HUES6 (cell line): ENCODE data around the gene SV2A.
"Not testable (repeated sequence)": the region's sequence is repeated elsewhere in the genome, so short reads cannot be mapped to it uniquely, and the experiment has no call there.

ENCODE experiments used
- H3K27ac ChIP-seq: 2 replicates; pipeline ENCODE4 v1.7.0; 2013; ENCODE audit warnings: low read depth, mild to moderate bottlenecking, low read length, inconsistent platforms
- H3K27me3 ChIP-seq: 2 replicates; pipeline ENCODE4 v1.6.1; 2013; ENCODE audit warnings: low read length; ENCODE audit not compliant: control insufficient read depth, insufficient read depth
- H3K36me3 ChIP-seq: 2 replicates; pipeline ENCODE4 v1.6.1; 2013; ENCODE audit warnings: low read length; ENCODE audit not compliant: control insufficient read depth, insufficient read depth
- H3K4me1 ChIP-seq: 2 replicates; pipeline ENCODE4 v1.6.1; 2013; ENCODE audit warnings: low read length; ENCODE audit not compliant: control insufficient read depth, insufficient read depth
- H3K4me3 ChIP-seq: 2 replicates; pipeline ENCODE4 v1.5.1; 2013; ENCODE audit warnings: low read depth, low read length
- H3K9ac ChIP-seq: one replicate; pipeline ENCODE4 v1.6.1; 2013; ENCODE audit warnings: mild to moderate bottlenecking, low read length
- H3K9me3 ChIP-seq: 2 replicates; pipeline ENCODE4 v1.6.1; 2013; ENCODE audit warnings: low read depth, low read length; ENCODE audit not compliant: control insufficient read depth, insufficient read depth

The SV2A gene

GRCh38 chr1:149861497-149862054, 56.1 kb downstream of the SV2A start:
- H3K4me1 ChIP-seq, H3K27ac ChIP-seq, H3K4me3 ChIP-seq, H3K27me3 ChIP-seq, H3K9me3 ChIP-seq, H3K9ac ChIP-seq, H3K36me3 ChIP-seq: not testable (repeated sequence)

- H3K36me3 ChIP-seq, H3K4me1 ChIP-seq, H3K4me3 ChIP-seq, H3K27me3 ChIP-seq, H3K9ac ChIP-seq, H3K27ac ChIP-seq, H3K9me3 ChIP-seq: not testable (repeated sequence)
Measured at GRCh38 chr1:149860684-149861496, 56.8 kb downstream of the SV2A start.

GRCh38 chr1:149860271-149860670, 57.4 kb downstream of the SV2A start:
- not testable (repeated sequence) for H3K27me3 ChIP-seq, H3K4me1 ChIP-seq, H3K27ac ChIP-seq, H3K4me3 ChIP-seq, H3K9me3 ChIP-seq, H3K9ac ChIP-seq, H3K36me3 ChIP-seq
